Activated naive CD4-positive, alpha-beta T cell treated with anti-CD3 and anti-CD28 coated beads for 36 hours (primary cell): ENCODE data around the gene TMEM123. TPM values are rescaled to one million over a fixed set of nuclear protein-coding genes. Genes with fewer than 3 reads are reported as not detected.

Source experiments
- CTCF ChIA-PET: fragments of 350-600 bp; sonication (Branson Sonifier 250); formaldehyde crosslinking; loops from one replicate; lab custom pipeline; 2021; ENCODE audit warnings: antibody characterized with exemption; lab: Charles Lee
- DNase-seq: peaks from one replicate; pipeline ENCODE4 v3.0.0-alpha.2; 2020
- H3K27ac Mint-ChIP-seq: one replicate; pipeline ENCODE4 v1.8.0; 2021; ENCODE audit warnings: mild to moderate bottlenecking, mixed read lengths
- H3K27me3 Mint-ChIP-seq: one replicate; pipeline ENCODE4 v1.8.0; 2021; ENCODE audit warnings: low read depth, mixed read lengths
- H3K36me3 Mint-ChIP-seq: one replicate; pipeline ENCODE4 v1.8.0; 2021; ENCODE audit warnings: low read depth, mixed read lengths
- H3K4me1 Mint-ChIP-seq: one replicate; pipeline ENCODE4 v1.8.0; 2021; ENCODE audit warnings: low read depth, mixed read lengths
- H3K4me3 Mint-ChIP-seq: one replicate; pipeline ENCODE4 v1.8.0; 2021; ENCODE audit warnings: mild to moderate bottlenecking, moderate library complexity, mixed read lengths
- H3K9me3 Mint-ChIP-seq: one replicate; pipeline ENCODE4 v1.8.0; 2021; ENCODE audit warnings: mixed read lengths
- intact Hi-C: fragments of 100-400 bp; cut with micrococcal nuclease; formaldehyde crosslinking; loops from one replicate; pipeline ENCODE4 v1.15.1; 2023
- total RNA-seq, 2 experiments: library from RNA; stranded (reverse); gene quantifications; one replicate each; pipeline ENCODE4 v1.2.3, GENCODE V29; 2021

TMEM123 gene
- total RNA-seq, 2 experiments from 2014 or later: 232 to 255 TPM

DNA sequence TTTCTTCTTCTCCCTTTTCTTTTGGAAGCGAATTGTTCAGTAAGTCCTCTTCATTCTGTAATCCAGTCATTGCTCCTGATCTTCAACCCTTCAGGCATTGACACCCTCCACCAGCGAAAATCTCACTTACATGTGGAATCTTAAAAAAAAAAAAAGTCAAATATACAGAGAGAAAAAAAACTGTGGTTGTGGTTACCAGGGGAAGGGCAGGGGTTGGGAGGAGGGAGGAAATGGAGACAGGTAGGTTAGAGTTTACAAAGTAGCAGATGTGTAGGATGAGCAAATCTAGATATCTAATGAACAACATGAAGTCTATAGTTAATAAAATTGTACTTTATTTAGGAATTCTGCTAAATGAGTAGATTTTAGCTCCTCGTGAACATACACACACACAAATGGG lies 17.7 kb upstream of the TMEM123 start:
- CTCF ChIA-PET: no interaction called here

DNA sequence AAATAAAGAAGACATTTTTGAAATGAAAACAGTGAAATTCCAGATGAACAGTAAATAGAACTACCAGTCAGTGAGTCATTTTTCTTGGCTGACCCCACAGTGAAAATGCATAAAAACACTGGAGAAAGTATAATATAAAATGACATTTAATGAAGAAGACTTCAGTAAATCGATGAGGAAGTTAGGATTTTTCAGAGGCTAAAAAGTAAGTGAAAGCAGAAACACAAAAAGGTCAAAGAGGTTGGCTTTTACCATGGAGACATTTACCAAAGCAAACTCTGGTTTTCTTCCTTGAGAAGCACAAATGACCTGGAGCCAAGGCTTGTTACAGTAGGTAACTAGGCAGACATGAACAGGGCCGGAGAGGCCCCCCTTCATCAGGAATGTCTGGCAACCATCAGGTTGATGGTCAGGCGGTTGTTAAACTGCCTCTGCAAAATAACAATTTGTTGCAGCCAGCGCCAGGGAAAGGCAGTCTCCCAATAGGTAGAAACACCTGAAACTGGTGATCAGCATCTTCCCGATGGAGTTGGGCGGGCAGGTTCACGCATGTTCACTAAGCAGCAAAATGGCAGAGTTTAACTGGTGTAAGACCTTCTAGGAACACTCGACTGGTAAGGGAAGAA lies 16.7 kb upstream of the TMEM123 start:
- DNase-seq: no peak
- CTCF ChIA-PET: no interaction called here
- peaks cover 87% of the 10 kb centered on the region for H3K4me1 Mint-ChIP-seq
- no peaks in the 10 kb centered on the region for H3K36me3 Mint-ChIP-seq
- no peaks in the 10 kb centered on the region for H3K9me3 Mint-ChIP-seq
- H3K4me3 Mint-ChIP-seq: no peak overlapping the region
- no peak overlapping the region for H3K27ac Mint-ChIP-seq
- intact Hi-C loops: no loop called here
- H3K27me3 Mint-ChIP-seq: no peaks in the 10 kb centered on the region

More for the DNA sequence above, 17.7 kb upstream of the TMEM123 start:
- Mint-ChIP-seq H3K27me3 (no peaks in the 10 kb centered on the region), H3K36me3 (no peaks in the 10 kb centered on the region), H3K4me3 (no peak overlapping the region), H3K9me3 (no peaks in the 10 kb centered on the region), H3K4me1 (peaks cover 85% of the 10 kb centered on the region), H3K27ac (no peak overlapping the region)
- DNase-seq: peak; percentile 45
- intact Hi-C loops: loop anchor here (5.0 kb wide), 1 partner anchor 567 kb away; no protein-coding TSS in a partner anchor

DNA sequence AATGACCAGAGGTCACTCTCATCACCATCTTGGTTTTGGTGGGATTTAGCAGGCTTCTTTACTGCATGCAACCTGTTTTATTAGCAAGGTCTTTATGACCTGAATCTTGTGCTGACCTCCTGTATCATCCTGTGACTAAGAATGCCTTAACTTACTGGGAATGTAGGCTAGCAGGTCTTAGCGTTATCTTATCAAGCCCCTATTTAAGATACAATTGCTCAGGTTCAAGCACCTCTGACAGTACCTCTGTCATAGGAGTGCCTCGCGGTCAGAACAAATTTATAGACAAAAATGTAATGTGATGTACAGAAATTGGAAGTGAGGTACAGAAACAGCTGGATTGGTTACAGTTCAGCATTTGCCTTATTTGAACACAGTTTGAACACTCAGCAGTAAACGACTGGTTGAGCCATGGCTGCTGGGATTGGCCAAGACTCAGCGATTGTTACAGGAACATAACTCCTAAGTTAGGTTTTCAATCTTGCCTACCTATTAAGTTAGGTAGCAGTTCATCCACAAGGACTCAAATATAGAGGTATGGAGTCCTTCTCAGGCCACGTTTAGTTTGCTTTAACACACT lies 16.1 kb upstream of the TMEM123 start:
- Mint-ChIP-seq H3K36me3 (no peaks in the 10 kb centered on the region), H3K9me3 (no peaks in the 10 kb centered on the region), H3K27ac (no peak overlapping the region), H3K4me3 (no peak overlapping the region), H3K27me3 (no peaks in the 10 kb centered on the region), H3K4me1 (peaks cover 85% of the 10 kb centered on the region)
- CTCF ChIA-PET: no interaction called here
- intact Hi-C loops: loop anchor here (1.0 kb wide), 1 partner anchor 8 kb away; no protein-coding TSS in a partner anchor
- DNase-seq: no peak

DNA sequence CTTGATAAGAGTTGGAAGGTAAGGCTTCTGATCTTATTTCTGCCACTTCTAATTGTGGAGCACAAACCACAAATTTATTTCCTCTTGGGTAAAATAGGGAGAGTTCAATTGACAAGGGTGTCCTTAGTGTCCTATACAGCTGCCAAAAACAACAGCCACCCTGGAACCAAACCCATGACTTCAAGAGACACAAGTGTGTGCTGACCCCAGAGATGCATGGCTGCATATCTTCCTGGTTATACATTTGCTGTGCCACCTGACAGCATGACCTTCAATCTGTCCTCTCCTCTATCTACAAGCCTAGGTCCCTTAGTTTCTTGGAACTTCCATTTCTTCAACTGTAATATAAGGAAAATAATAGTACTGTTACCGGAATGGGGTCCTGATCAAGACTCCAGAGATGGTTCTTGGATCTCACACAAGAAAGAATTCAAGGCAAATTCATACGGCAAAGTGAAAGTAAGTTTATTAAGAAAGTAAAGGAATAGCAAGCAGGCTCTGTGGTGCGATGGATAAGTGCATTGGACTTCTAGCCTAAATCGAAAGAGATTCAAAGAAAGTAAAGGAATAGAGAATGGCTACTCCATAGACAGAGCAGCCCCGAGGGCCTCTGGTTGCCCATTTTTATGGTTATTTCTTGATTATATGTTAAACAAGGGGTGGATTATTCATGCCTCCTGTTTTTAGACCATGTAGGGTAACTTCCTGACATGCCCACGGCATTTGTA lies 15.5 kb upstream of the TMEM123 start:
- Mint-ChIP-seq H3K27ac (peak overlapping the region; percentile 10), H3K4me1 (peaks cover 82% of the 10 kb centered on the region), H3K9me3 (no peaks in the 10 kb centered on the region), H3K36me3 (no peaks in the 10 kb centered on the region), H3K4me3 (peak overlapping the region; percentile 49), H3K27me3 (no peaks in the 10 kb centered on the region)
- intact Hi-C loops: loop anchor here (1.0 kb wide), 1 partner anchor 8 kb away; no protein-coding TSS in a partner anchor
- CTCF ChIA-PET: interaction anchor here (0.9 to 2.4 kb wide), 5 partner anchors 8 to 23 kb away, joined by 3 to 9 read pairs (median 4); no protein-coding TSS in a partner anchor
- DNase-seq: no peak

DNA sequence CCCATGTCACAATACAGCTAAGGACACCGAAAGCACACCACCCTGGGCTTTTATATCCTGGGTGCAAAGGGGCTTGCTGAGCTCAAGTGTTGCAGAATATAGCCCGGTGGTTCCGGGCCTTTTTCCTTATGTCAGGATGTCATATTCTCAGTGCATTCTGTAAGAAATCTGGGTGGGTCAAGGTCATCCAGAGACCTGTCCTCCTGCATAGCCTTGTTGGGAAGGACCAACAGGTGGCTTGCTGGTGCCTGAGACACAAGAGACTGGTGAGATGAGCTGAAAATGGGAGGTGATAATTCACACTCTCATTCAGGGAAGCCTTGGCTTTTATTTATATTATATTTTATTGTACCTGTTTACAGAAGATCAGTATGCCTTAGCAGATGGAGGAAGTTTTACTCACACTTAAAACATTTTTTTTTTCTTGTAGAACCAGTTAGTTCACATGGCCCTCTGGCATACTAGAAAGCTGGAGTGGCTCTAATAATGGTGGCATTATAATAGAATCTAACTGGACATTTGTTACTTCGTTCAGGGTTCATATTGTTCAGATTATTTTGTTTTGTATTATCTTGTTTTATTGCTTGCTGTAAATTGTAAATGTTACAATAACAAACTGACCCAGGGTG lies 14.6 kb upstream of the TMEM123 start:
- H3K4me3 Mint-ChIP-seq: no peak overlapping the region

GRCh38 chr11:102465696-102466095 lies 13.1 kb upstream of the TMEM123 start:
- H3K36me3 Mint-ChIP-seq: no peaks in the 10 kb centered on the region
- H3K27me3 Mint-ChIP-seq: no peaks in the 10 kb centered on the region
- H3K9me3 Mint-ChIP-seq: no peaks in the 10 kb centered on the region
- peaks cover 77% of the 10 kb centered on the region for H3K4me1 Mint-ChIP-seq
- intact Hi-C loops: loop anchor here (1.0 kb wide), 4 partner anchors 8 to 119 kb away; no protein-coding TSS in a partner anchor
- CTCF ChIA-PET: interaction anchor here (0.9 to 2.4 kb wide), 4 partner anchors 9 to 15 kb away, joined by 3 to 9 read pairs (median 4); no protein-coding TSS in a partner anchor
- peak overlapping the region; percentile 3 for H3K27ac Mint-ChIP-seq
- no peak overlapping the region for H3K4me3 Mint-ChIP-seq
- no peak for DNase-seq

More for the DNA sequence above, 14.6 kb upstream of the TMEM123 start:
- Mint-ChIP-seq H3K9me3 (no peaks in the 10 kb centered on the region), H3K27ac (no peak overlapping the region), H3K4me1 (peaks cover 85% of the 10 kb centered on the region), H3K36me3 (no peaks in the 10 kb centered on the region), H3K27me3 (no peaks in the 10 kb centered on the region)
- intact Hi-C loops: no loop called here
- CTCF ChIA-PET: interaction anchor here (0.9 to 2.4 kb wide), 6 partner anchors 9 to 37 kb away, joined by 3 to 9 read pairs (median 4); no protein-coding TSS in a partner anchor
- no peak for DNase-seq

DNA sequence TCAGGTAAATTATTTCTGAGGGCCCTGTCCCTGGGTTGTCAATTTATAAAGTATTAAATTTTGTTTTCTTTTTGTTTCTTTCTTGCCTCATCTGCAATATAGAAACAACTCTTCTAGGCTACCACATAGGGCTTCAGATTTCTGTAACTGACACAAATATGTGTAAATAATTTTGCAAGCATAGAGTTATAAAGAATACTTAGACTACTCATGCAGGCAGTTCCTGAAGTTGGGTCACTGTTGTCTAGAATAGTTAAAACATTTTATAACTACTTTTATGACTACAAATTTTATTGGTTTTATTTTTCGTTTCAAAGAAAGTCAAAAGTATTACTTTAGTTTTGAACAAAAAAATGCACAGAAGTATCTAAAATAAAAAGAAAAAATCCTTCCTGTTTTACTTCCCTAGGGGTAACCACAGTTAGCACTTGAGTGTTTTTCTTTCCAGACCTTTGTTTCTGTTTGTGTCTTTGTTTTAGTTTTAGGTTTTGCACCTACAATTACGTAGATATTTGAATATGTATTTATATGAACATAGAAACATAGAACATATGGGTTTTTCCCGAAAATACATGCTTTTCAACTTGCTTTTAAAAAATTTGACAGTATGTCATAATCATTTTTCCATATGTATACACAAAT lies 12.4 kb upstream of the TMEM123 start:
- no peaks in the 10 kb centered on the region for H3K27me3 Mint-ChIP-seq
- no peak for DNase-seq
- no peak overlapping the region for H3K4me3 Mint-ChIP-seq
- H3K4me1 Mint-ChIP-seq: peaks cover 75% of the 10 kb centered on the region
- peak overlapping the region; percentile 11 for H3K27ac Mint-ChIP-seq
- no peaks in the 10 kb centered on the region for H3K36me3 Mint-ChIP-seq
- no peaks in the 10 kb centered on the region for H3K9me3 Mint-ChIP-seq
- intact Hi-C loops: loop anchor here (1.0 kb wide), 3 partner anchors 8 to 119 kb away; no protein-coding TSS in a partner anchor
- CTCF ChIA-PET: interaction anchor here (1.0 kb wide), 1 partner anchor 13 kb away, joined by 3 read pairs; no protein-coding TSS in a partner anchor

GRCh38 chr11:102464037-102464436 lies 11.5 kb upstream of the TMEM123 start:
- no peak for DNase-seq
- Mint-ChIP-seq H3K9me3 (no peaks in the 10 kb centered on the region), H3K4me3 (no peak overlapping the region), H3K4me1 (peaks cover 75% of the 10 kb centered on the region), H3K27ac (no peak overlapping the region), H3K36me3 (no peaks in the 10 kb centered on the region), H3K27me3 (no peaks in the 10 kb centered on the region)
- intact Hi-C loops: no loop called here
- CTCF ChIA-PET: interaction anchor here (1.0 kb wide), 1 partner anchor 122 kb away, joined by 4 read pairs; no protein-coding TSS in a partner anchor

GRCh38 chr11:102462610-102463009 lies 10.0 kb upstream of the TMEM123 start:
- Mint-ChIP-seq H3K4me1 (peaks cover 75% of the 10 kb centered on the region), H3K4me3 (no peak overlapping the region), H3K27ac (no peak overlapping the region), H3K9me3 (no peaks in the 10 kb centered on the region), H3K36me3 (no peaks in the 10 kb centered on the region), H3K27me3 (no peaks in the 10 kb centered on the region)
- intact Hi-C loops: no loop called here
- DNase-seq: no peak
- CTCF ChIA-PET: interaction anchor here (0.7 to 1.2 kb wide), 4 partner anchors 8 to 117 kb away, joined by 3 to 5 read pairs (median 4); partner anchors contain the start of gene TMEM123

DNA sequence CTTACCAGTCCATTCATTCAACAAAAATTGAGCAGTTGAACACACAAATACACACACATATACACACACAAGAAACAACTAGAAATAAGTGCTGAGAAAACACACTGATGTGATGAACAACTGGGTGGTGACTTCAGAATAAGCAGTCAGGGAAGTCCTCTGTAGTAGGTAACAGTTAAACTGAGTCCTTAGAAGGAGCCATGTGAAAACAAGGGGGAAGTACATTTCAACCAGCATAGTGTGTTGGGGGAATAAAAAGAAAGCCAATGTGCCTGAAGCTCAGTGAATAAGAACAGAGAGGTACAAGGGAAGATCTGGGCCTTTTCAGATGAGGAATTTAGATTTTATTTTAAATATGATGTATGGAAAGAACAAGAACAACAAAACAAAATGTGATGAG lies 6.8 kb upstream of the TMEM123 start:
- no peak for DNase-seq
- intact Hi-C loops: no loop called here
- Mint-ChIP-seq H3K27me3 (no peaks in the 10 kb centered on the region), H3K36me3 (no peaks in the 10 kb centered on the region), H3K9me3 (no peaks in the 10 kb centered on the region), H3K4me3 (no peak overlapping the region), H3K27ac (no peak overlapping the region), H3K4me1 (peaks cover 71% of the 10 kb centered on the region)
- CTCF ChIA-PET: interaction anchor here (1.3 kb wide), 1 partner anchor 36 kb away, joined by 3 read pairs; no protein-coding TSS in a partner anchor

- Mint-ChIP-seq H3K4me3 (no peak overlapping the region), H3K9me3 (no peaks in the 10 kb centered on the region), H3K36me3 (no peaks in the 10 kb centered on the region), H3K4me1 (peaks cover 71% of the 10 kb centered on the region), H3K27me3 (no peaks in the 10 kb centered on the region), H3K27ac (peak overlapping the region; percentile 67)
- no peak for DNase-seq
- CTCF ChIA-PET: interaction anchor here (0.6 to 1.8 kb wide), 5 partner anchors 13 to 107 kb away, joined by 3 to 6 read pairs (median 5); no protein-coding TSS in a partner anchor
- intact Hi-C loops: no loop called here
Measured at GRCh38 chr11:102458548-102458947, 6.0 kb upstream of the TMEM123 start.
